ELR (cell line): ENCODE data around the gene ACSBG1.
A peak's percentile ranks its signal among the peaks of the same experiment; 100 is the strongest.

Source experiments
- DNase-seq: peaks from one replicate; pipeline ENCODE4 v3.0.0-alpha.2; 2015; ENCODE audit warnings: low read depth

ACSBG1 gene

GRCh38 chr15:78234515-78235040 is at the start of gene ACSBG1:
Gene ACSBG1 (minus strand): TSS chr15:78234565. CDS start chr15:78234501, 64 bp downstream.
- DNase-seq, result no peak

- no peak for DNase-seq
Observed at GRCh38 chr15:78282324-78282723, 48.0 kb upstream of the ACSBG1 start.

- no peak for DNase-seq
Observed at GRCh38 chr15:78280319-78281072, 46.1 kb upstream of the ACSBG1 start.

GRCh38 chr15:78276064-78276943 is 41.9 kb upstream of the ACSBG1 start:
- DNase-seq, result no peak

- no peak for DNase-seq
Observed at GRCh38 chr15:78274994-78275393, 40.6 kb upstream of the ACSBG1 start.

- no peak for DNase-seq
Observed at GRCh38 chr15:78272776-78273175, 38.4 kb upstream of the ACSBG1 start.

- no peak for DNase-seq
Observed at GRCh38 chr15:78272316-78272715, 38.0 kb upstream of the ACSBG1 start.

GRCh38 chr15:78266806-78267205 is 32.4 kb upstream of the ACSBG1 start:
- DNase-seq, result no peak

GRCh38 chr15:78266229-78266628 is 31.9 kb upstream of the ACSBG1 start:
- DNase-seq, result no peak

GRCh38 chr15:78265752-78266224 is 31.4 kb upstream of the ACSBG1 start:
- DNase-seq, result peak; percentile 42

GRCh38 chr15:78265137-78265460 is 30.7 kb upstream of the ACSBG1 start:
- no peak for DNase-seq

GRCh38 chr15:78264304-78265136 is 30.2 kb upstream of the ACSBG1 start, which contains the start of gene DNAJA4:
Gene DNAJA4 (plus strand): TSS chr15:78264562. CDS start chr15:78264764, 202 bp downstream.
- no peak for DNase-seq

- no peak for DNase-seq
Observed at GRCh38 chr15:78263907-78264303, 29.5 kb upstream of the ACSBG1 start.

- DNase-seq, result no peak
Observed at GRCh38 chr15:78263351-78263781, 29.0 kb upstream of the ACSBG1 start.

- no peak for DNase-seq
Observed at GRCh38 chr15:78261062-78261461, 26.7 kb upstream of the ACSBG1 start.

- no peak for DNase-seq
Observed at GRCh38 chr15:78260489-78260888, 26.1 kb upstream of the ACSBG1 start.

- no peak for DNase-seq
Observed at GRCh38 chr15:78259232-78259631, 24.9 kb upstream of the ACSBG1 start.

- no peak for DNase-seq
Observed at GRCh38 chr15:78257681-78258080, 23.3 kb upstream of the ACSBG1 start.

GRCh38 chr15:78256044-78256437 is 21.7 kb upstream of the ACSBG1 start:
- DNase-seq, result no peak

- DNase-seq, result no peak
Observed at GRCh38 chr15:78255421-78256043, 21.2 kb upstream of the ACSBG1 start.

GRCh38 chr15:78251136-78251535 is 16.8 kb upstream of the ACSBG1 start:
- no peak for DNase-seq
